Naive thymus-derived CD4-positive, alpha-beta T cell (primary cell): ENCODE results near the gene NDUFS4. TPM values are rescaled to one million over a fixed set of nuclear protein-coding genes. Genes with fewer than 3 reads are reported as not detected.

Experiments used
- ATAC-seq: fragments of 150-1000 bp; cut with Tn5 transposase; 2 replicates; pipeline ENCODE4 v1.10.0; 2021; ENCODE audit warnings: mild to moderate bottlenecking, moderate library complexity
- CTCF ChIA-PET: fragments of 350-600 bp; sonication (Branson Sonifier 250); formaldehyde crosslinking; loops from one replicate; lab custom pipeline; 2021; ENCODE audit warnings: antibody characterized with exemption; lab: Charles Lee
- POLR2A ChIA-PET: fragments of 350-600 bp; sonication (Branson Sonifier 250); formaldehyde crosslinking; loops from one replicate; lab custom pipeline; 2021; ENCODE audit warnings: antibody characterized with exemption, inconsistent platforms; lab: Charles Lee
- DNase-seq, 9 donors: peaks; one replicate each; pipeline versions ENCODE4 v3.0.0 to v3.0.0-alpha.2; 2020 to 2022; ENCODE audit warnings: mixed read lengths in 1 of 9
- H3K27ac ChIP-seq: one replicate; pipeline ENCODE4 v1.7.0; 2013; ENCODE audit warnings: mild to moderate bottlenecking, low read depth, low read length, moderate library complexity
- H3K27me3 ChIP-seq, 2 donors: one replicate each; pipeline ENCODE4 v1.7.0; 2013; ENCODE audit warnings: low read length in 2 of 2, mild to moderate bottlenecking in 2 of 2, moderate library complexity in 2 of 2; ENCODE audit not compliant: control insufficient read depth in 2 of 2, insufficient read depth in 2 of 2
- H3K36me3 ChIP-seq, 3 experiments: 1 replicate in 2 of 3; 2 replicates in 1 of 3; pipeline ENCODE4 v1.7.0; 2013; ENCODE audit warnings: low read length in 3 of 3, mild to moderate bottlenecking in 3 of 3, moderate library complexity in 1 of 3; ENCODE audit not compliant: insufficient read depth in 3 of 3, control insufficient read depth in 2 of 3
- H3K4me1 ChIP-seq, 2 donors: one replicate each; pipeline ENCODE4 v1.7.0; 2013; ENCODE audit warnings: low read length in 2 of 2, mild to moderate bottlenecking in 2 of 2, moderate library complexity in 1 of 2; ENCODE audit not compliant: control insufficient read depth in 2 of 2, insufficient read depth in 2 of 2
- H3K4me3 ChIP-seq: 2 replicates; pipeline ENCODE4 v1.7.0; 2013; ENCODE audit warnings: mild to moderate bottlenecking, low read length
- H3K9me3 ChIP-seq, 3 experiments: 1 replicate in 2 of 3; 2 replicates in 1 of 3; pipeline ENCODE4 v1.7.0; 2013; ENCODE audit warnings: low read length in 3 of 3; ENCODE audit not compliant: control insufficient read depth in 2 of 3
- H3K27ac Mint-ChIP-seq, 9 donors: one replicate each; pipeline ENCODE4 v1.8.0; 2020 to 2022; ENCODE audit warnings: mixed read lengths in 9 of 9, mild to moderate bottlenecking in 8 of 9, moderate library complexity in 5 of 9, inconsistent platforms in 2 of 9
- H3K27me3 Mint-ChIP-seq, 5 donors: one replicate each; pipeline ENCODE4 v1.8.0; 2021 to 2022; ENCODE audit warnings: mixed read lengths in 5 of 5, mild to moderate bottlenecking in 1 of 5
- H3K36me3 Mint-ChIP-seq, 5 donors: one replicate each; pipeline ENCODE4 v1.8.0; 2020 to 2022; ENCODE audit warnings: mixed read lengths in 5 of 5, mild to moderate bottlenecking in 3 of 5, inconsistent platforms in 1 of 5
- H3K4me1 Mint-ChIP-seq, 7 donors: one replicate each; pipeline ENCODE4 v1.8.0; 2020 to 2022; ENCODE audit warnings: mixed read lengths in 7 of 7, mild to moderate bottlenecking in 3 of 7, inconsistent platforms in 1 of 7
- H3K4me3 Mint-ChIP-seq, 10 donors: one replicate each; pipeline ENCODE4 v1.8.0; 2020 to 2022; ENCODE audit warnings: mild to moderate bottlenecking in 10 of 10, mixed read lengths in 10 of 10, moderate library complexity in 6 of 10, inconsistent platforms in 2 of 10
- H3K9me3 Mint-ChIP-seq, 11 donors: one replicate each; pipeline ENCODE4 v1.8.0; 2020 to 2022; ENCODE audit warnings: mixed read lengths in 11 of 11, mild to moderate bottlenecking in 4 of 11, inconsistent platforms in 1 of 11, moderate library complexity in 1 of 11
- intact Hi-C, 2 donors: fragments of 100-400 bp; cut with micrococcal nuclease; formaldehyde crosslinking; loops; one replicate each; pipeline ENCODE4 v1.15.1; 2023
- polyA plus RNA-seq, 2 donors: library from polyadenylated mRNA; unstranded; fragments of 300-500 nt; fragmentation: Illumina TruSeq; gene quantifications; one replicate each; pipeline ENCODE4 v1.2.3, GENCODE V29; 2021
- total RNA-seq, 6 experiments: library from RNA in 5 of 6; stranded (reverse) in 5 of 6; gene quantifications; 1 replicate in 5 of 6; 2 replicates in 1 of 6; pipeline ENCODE4 v1.2.3 and lab custom pipeline; 2021 to 2026

Gene NDUFS4
- total and polyA plus RNA-seq, 7 experiments from 2014 or later: 23.4 to 117 (median 38.5) TPM

GRCh38 chr5:53552561-53552960 lies 7.9 kb upstream of the NDUFS4 start:
- intact Hi-C loops: no loop called here
- H3K4me1 Mint-ChIP-seq: peaks cover 0 to 4% (median 0%) of the 10 kb centered on the region in 7 donors
- Histone ChIP-seq H3K4me3 (no peak overlapping the region), H3K27me3 (no peaks in the 10 kb centered on the region), H3K4me1 (no peaks in the 10 kb centered on the region), H3K36me3 (no peaks in the 10 kb centered on the region), H3K9me3 (no peaks in the 10 kb centered on the region), H3K27ac (no peak overlapping the region)
- no peak overlapping the region for H3K4me3 Mint-ChIP-seq
- ATAC-seq: no peak
- no peak for DNase-seq
- peaks cover 23 to 52% (median 29%) of the 10 kb centered on the region in 5 donors for H3K27me3 Mint-ChIP-seq
- H3K9me3 Mint-ChIP-seq: no peaks in the 10 kb centered on the region
- ChIA-PET CTCF (no interaction called here), POLR2A (no interaction called here)
- no peaks in the 10 kb centered on the region for H3K36me3 Mint-ChIP-seq
- no peak overlapping the region for H3K27ac Mint-ChIP-seq

GRCh38 chr5:53554444-53554843 lies 6.0 kb upstream of the NDUFS4 start:
- POLR2A ChIA-PET: no interaction called here
- H3K9me3 ChIP-seq: no peaks in the 10 kb centered on the region
- no peaks in the 10 kb centered on the region for H3K4me1 ChIP-seq
- Mint-ChIP-seq H3K9me3 (peaks cover 0 to 6% (median 0%) of the 10 kb centered on the region in 11 donors), H3K36me3 (peaks cover 0 to 4% (median 0%) of the 10 kb centered on the region in 5 donors), H3K27ac (no peak overlapping the region), H3K4me1 (peaks cover 0 to 4% (median 0%) of the 10 kb centered on the region in 7 donors), H3K27me3 (peaks cover 26 to 65% (median 44%) of the 10 kb centered on the region in 5 donors), H3K4me3 (no peak overlapping the region)
- no peak for DNase-seq
- intact Hi-C loops: no loop called here
- H3K4me3 ChIP-seq: no peak overlapping the region
- CTCF ChIA-PET: no interaction called here
- H3K27me3 ChIP-seq: no peaks in the 10 kb centered on the region
- ATAC-seq: no peak
- H3K27ac ChIP-seq: no peak overlapping the region
- no peaks in the 10 kb centered on the region for H3K36me3 ChIP-seq

- Mint-ChIP-seq H3K27me3 (peaks cover 26 to 66% (median 46%) of the 10 kb centered on the region in 5 donors), H3K9me3 (peaks cover 0 to 6% (median 0%) of the 10 kb centered on the region in 11 donors), H3K4me1 (peaks cover 0 to 2% (median under 1%) of the 10 kb centered on the region in 7 donors), H3K36me3 (peaks cover 0 to 4% (median 0%) of the 10 kb centered on the region in 5 donors), H3K27ac (no peak overlapping the region), H3K4me3 (no peak overlapping the region)
- intact Hi-C loops: no loop called here
- ChIA-PET POLR2A (no interaction called here), CTCF (no interaction called here)
- H3K27me3 ChIP-seq: no peaks in the 10 kb centered on the region
- H3K9me3 ChIP-seq: no peaks in the 10 kb centered on the region
- H3K4me3 ChIP-seq: no peak overlapping the region
- no peaks in the 10 kb centered on the region for H3K36me3 ChIP-seq
- ATAC-seq (no peak), DNase-seq (no peak)
- no peaks in the 10 kb centered on the region for H3K4me1 ChIP-seq
- H3K27ac ChIP-seq: no peak overlapping the region
These were observed 5.3 kb upstream of the NDUFS4 start for GRCh38 chr5:53555160-53555559.

GRCh38 chr5:53556001-53556400 lies 4.4 kb upstream of the NDUFS4 start:
- no peak for ATAC-seq
- H3K27me3 Mint-ChIP-seq: peaks cover 26 to 63% (median 46%) of the 10 kb centered on the region in 5 donors
- H3K4me1 Mint-ChIP-seq: peaks cover 2 to 10% (median 9%) of the 10 kb centered on the region in 7 donors
- ChIA-PET POLR2A (no interaction called here), CTCF (interaction anchor here (0.7 kb wide), 1 partner anchor 37 kb away, joined by 3 read pairs; no protein-coding TSS in a partner anchor)
- H3K9me3 Mint-ChIP-seq: peaks cover 0 to 6% (median 0%) of the 10 kb centered on the region in 11 donors
- no peak overlapping the region for H3K4me3 Mint-ChIP-seq
- Histone ChIP-seq H3K27me3 (no peaks in the 10 kb centered on the region), H3K9me3 (no peaks in the 10 kb centered on the region), H3K4me3 (no peak overlapping the region), H3K4me1 (no peaks in the 10 kb centered on the region), H3K27ac (no peak overlapping the region), H3K36me3 (peaks cover 0 to 5% (median 0%) of the 10 kb centered on the region in 3 experiments)
- H3K36me3 Mint-ChIP-seq: peaks cover 0 to 4% (median 0%) of the 10 kb centered on the region in 5 donors
- no peak overlapping the region for H3K27ac Mint-ChIP-seq
- intact Hi-C loops: no loop called here
- DNase-seq: no peak

GRCh38 chr5:53557386-53557785 lies 3.1 kb upstream of the NDUFS4 start:
- H3K9me3 Mint-ChIP-seq: peaks cover 0 to 6% (median 0%) of the 10 kb centered on the region in 11 donors
- DNase-seq (no peak), ATAC-seq (no peak)
- Histone ChIP-seq H3K4me1 (peaks cover 0 to 11% of the 10 kb centered on the region in 2 donors), H3K27me3 (no peaks in the 10 kb centered on the region), H3K27ac (no peak overlapping the region), H3K4me3 (no peak overlapping the region), H3K36me3 (peaks cover 0 to 5% (median 0%) of the 10 kb centered on the region in 3 experiments), H3K9me3 (no peaks in the 10 kb centered on the region)
- H3K4me1 Mint-ChIP-seq: peaks cover 8 to 24% (median 21%) of the 10 kb centered on the region in 7 donors
- intact Hi-C loops: no loop called here
- H3K27ac Mint-ChIP-seq: no peak overlapping the region
- POLR2A ChIA-PET: no interaction called here
- H3K4me3 Mint-ChIP-seq: no peak overlapping the region
- CTCF ChIA-PET: no interaction called here
- H3K36me3 Mint-ChIP-seq: peaks cover 0 to 4% (median 0%) of the 10 kb centered on the region in 5 donors
- peaks cover 26 to 52% (median 46%) of the 10 kb centered on the region in 5 donors for H3K27me3 Mint-ChIP-seq

GRCh38 chr5:53558966-53559365 lies 1.5 kb upstream of the NDUFS4 start:
- no peak overlapping the region for H3K4me3 Mint-ChIP-seq
- no peaks in the 10 kb centered on the region for H3K27me3 ChIP-seq
- H3K9me3 Mint-ChIP-seq: peaks cover 0 to 6% (median 0%) of the 10 kb centered on the region in 11 donors

More at GRCh38 chr5:53558966-53559365, 1.5 kb upstream of the NDUFS4 start:
- H3K27me3 Mint-ChIP-seq: peaks cover 22 to 49% (median 40%) of the 10 kb centered on the region in 5 donors
- no peak for DNase-seq
- ChIA-PET POLR2A (no interaction called here), CTCF (no interaction called here)
- Histone ChIP-seq H3K4me1 (peaks cover 0 to 16% of the 10 kb centered on the region in 2 donors), H3K9me3 (no peaks in the 10 kb centered on the region), H3K4me3 (no peak overlapping the region), H3K27ac (no peak overlapping the region), H3K36me3 (peaks cover 0 to 5% (median 0%) of the 10 kb centered on the region in 3 experiments)
- peaks cover 0 to 8% (median 6%) of the 10 kb centered on the region in 5 donors for H3K36me3 Mint-ChIP-seq
- H3K27ac Mint-ChIP-seq: no peak overlapping the region
- intact Hi-C loops: no loop called here
- ATAC-seq: no peak
- peaks cover 19 to 40% (median 34%) of the 10 kb centered on the region in 7 donors for H3K4me1 Mint-ChIP-seq
